Measurements from ENCODE around the gene FBN2. TPM values are rescaled to one million over a fixed set of nuclear protein-coding genes. Genes with fewer than 3 reads are reported as not detected.

Gene FBN2
- total RNA-seq, 2 experiments from 2014 or later = not detected

GRCh38 chr5:128493657-128494329, 44.3 kb downstream of the FBN2 start:
- DNase-seq (no peak), ATAC-seq (no peak)
- no peaks in the 10 kb centered on the region for H3K27me3 Mint-ChIP-seq (ENCODE audit: low read depth)
- no peaks in the 10 kb centered on the region for H3K9me3 Mint-ChIP-seq (ENCODE audit: insufficient read depth)
- no peak overlapping the region for H3K27ac Mint-ChIP-seq
- no peak overlapping the region for H3K4me3 Mint-ChIP-seq
- no peaks in the 10 kb centered on the region for H3K36me3 Mint-ChIP-seq (ENCODE audit: low read depth)
- H3K4me1 Mint-ChIP-seq (ENCODE audit: low read depth) = no peaks in the 10 kb centered on the region
- ChIA-PET POLR2A (no interaction called here), CTCF (no interaction called here)

GRCh38 chr5:128491291-128491690, 46.8 kb downstream of the FBN2 start:
- Mint-ChIP-seq H3K4me1 (ENCODE audit: low read depth) (no peaks in the 10 kb centered on the region), H3K27ac (no peak overlapping the region), H3K9me3 (ENCODE audit: insufficient read depth) (no peaks in the 10 kb centered on the region), H3K36me3 (ENCODE audit: low read depth) (no peaks in the 10 kb centered on the region), H3K4me3 (no peak overlapping the region), H3K27me3 (ENCODE audit: low read depth) (no peaks in the 10 kb centered on the region)
- ATAC-seq (no peak), DNase-seq (no peak)
- CTCF ChIA-PET = no interaction called here
- POLR2A ChIA-PET = no interaction called here

GRCh38 chr5:128490761-128491160, 47.3 kb downstream of the FBN2 start:
- ATAC-seq (no peak), DNase-seq (no peak)
- CTCF ChIA-PET = no interaction called here
- Mint-ChIP-seq H3K4me3 (no peak overlapping the region), H3K9me3 (ENCODE audit: insufficient read depth) (no peaks in the 10 kb centered on the region), H3K36me3 (ENCODE audit: low read depth) (no peaks in the 10 kb centered on the region), H3K27me3 (ENCODE audit: low read depth) (no peaks in the 10 kb centered on the region), H3K4me1 (ENCODE audit: low read depth) (no peaks in the 10 kb centered on the region), H3K27ac (no peak overlapping the region)
- POLR2A ChIA-PET = no interaction called here

GRCh38 chr5:128487041-128487440, 51.0 kb downstream of the FBN2 start:
- Mint-ChIP-seq H3K36me3 (ENCODE audit: low read depth) (no peaks in the 10 kb centered on the region), H3K9me3 (ENCODE audit: insufficient read depth) (no peaks in the 10 kb centered on the region), H3K4me3 (no peak overlapping the region), H3K27ac (no peak overlapping the region), H3K4me1 (ENCODE audit: low read depth) (no peaks in the 10 kb centered on the region), H3K27me3 (ENCODE audit: low read depth) (no peaks in the 10 kb centered on the region)
- ATAC-seq (no peak), DNase-seq (no peak)
- ChIA-PET CTCF (no interaction called here), POLR2A (no interaction called here)

- Mint-ChIP-seq H3K4me3 (no peak overlapping the region), H3K27ac (no peak overlapping the region), H3K9me3 (ENCODE audit: insufficient read depth) (no peaks in the 10 kb centered on the region), H3K4me1 (ENCODE audit: low read depth) (no peaks in the 10 kb centered on the region), H3K36me3 (ENCODE audit: low read depth) (no peaks in the 10 kb centered on the region), H3K27me3 (ENCODE audit: low read depth) (no peaks in the 10 kb centered on the region)
- CTCF ChIA-PET = no interaction called here
- ATAC-seq (no peak), DNase-seq (no peak)
- POLR2A ChIA-PET = no interaction called here
Measured at GRCh38 chr5:128483738-128484137, 54.3 kb downstream of the FBN2 start.

- Mint-ChIP-seq H3K4me3 (no peak overlapping the region), H3K36me3 (ENCODE audit: low read depth) (no peaks in the 10 kb centered on the region), H3K27ac (no peak overlapping the region), H3K9me3 (ENCODE audit: insufficient read depth) (no peaks in the 10 kb centered on the region), H3K27me3 (ENCODE audit: low read depth) (no peaks in the 10 kb centered on the region), H3K4me1 (ENCODE audit: low read depth) (no peaks in the 10 kb centered on the region)
- POLR2A ChIA-PET = no interaction called here
- CTCF ChIA-PET = no interaction called here
- DNase-seq (no peak), ATAC-seq (no peak)
Measured at GRCh38 chr5:128480906-128481633, 57.0 kb downstream of the FBN2 start.

- H3K4me3 Mint-ChIP-seq = no peak overlapping the region
- ATAC-seq (no peak), DNase-seq (no peak)
- no peaks in the 10 kb centered on the region for H3K9me3 Mint-ChIP-seq (ENCODE audit: insufficient read depth)
- H3K27me3 Mint-ChIP-seq (ENCODE audit: low read depth) = no peaks in the 10 kb centered on the region
- ChIA-PET POLR2A (no interaction called here), CTCF (no interaction called here)
- H3K36me3 Mint-ChIP-seq (ENCODE audit: low read depth) = no peaks in the 10 kb centered on the region
- H3K27ac Mint-ChIP-seq = no peak overlapping the region
- no peaks in the 10 kb centered on the region for H3K4me1 Mint-ChIP-seq (ENCODE audit: low read depth)
Measured at GRCh38 chr5:128480158-128480557, 57.9 kb downstream of the FBN2 start.

GRCh38 chr5:128478386-128479368, 59.4 kb downstream of the FBN2 start:
- no peak overlapping the region for H3K27ac Mint-ChIP-seq
- ATAC-seq = no peak
- ChIA-PET CTCF (no interaction called here), POLR2A (no interaction called here)
- no peaks in the 10 kb centered on the region for H3K27me3 Mint-ChIP-seq (ENCODE audit: low read depth)
- no peak for DNase-seq
- no peaks in the 10 kb centered on the region for H3K36me3 Mint-ChIP-seq (ENCODE audit: low read depth)
- no peaks in the 10 kb centered on the region for H3K4me1 Mint-ChIP-seq (ENCODE audit: low read depth)
- no peaks in the 10 kb centered on the region for H3K9me3 Mint-ChIP-seq (ENCODE audit: insufficient read depth)
- no peak overlapping the region for H3K4me3 Mint-ChIP-seq

- POLR2A ChIA-PET = no interaction called here
Measured at GRCh38 chr5:128477944-128478343, 60.1 kb downstream of the FBN2 start.

GRCh38 chr5:128475693-128476092, 62.4 kb downstream of the FBN2 start:
- Mint-ChIP-seq H3K9me3 (ENCODE audit: insufficient read depth) (no peaks in the 10 kb centered on the region), H3K36me3 (ENCODE audit: low read depth) (no peaks in the 10 kb centered on the region), H3K27me3 (ENCODE audit: low read depth) (no peaks in the 10 kb centered on the region), H3K27ac (no peak overlapping the region), H3K4me3 (no peak overlapping the region), H3K4me1 (ENCODE audit: low read depth) (no peaks in the 10 kb centered on the region)
- CTCF ChIA-PET = no interaction called here
- DNase-seq (no peak), ATAC-seq (no peak)
- POLR2A ChIA-PET = no interaction called here

More at GRCh38 chr5:128477944-128478343, 60.1 kb downstream of the FBN2 start:
- H3K4me1 Mint-ChIP-seq (ENCODE audit: low read depth) = no peaks in the 10 kb centered on the region
- H3K36me3 Mint-ChIP-seq (ENCODE audit: low read depth) = no peaks in the 10 kb centered on the region
- H3K9me3 Mint-ChIP-seq (ENCODE audit: insufficient read depth) = no peaks in the 10 kb centered on the region
- H3K27me3 Mint-ChIP-seq (ENCODE audit: low read depth) = no peaks in the 10 kb centered on the region
- no peak for ATAC-seq
- H3K4me3 Mint-ChIP-seq = no peak overlapping the region
- H3K27ac Mint-ChIP-seq = no peak overlapping the region
- CTCF ChIA-PET = no interaction called here
- DNase-seq = no peak

GRCh38 chr5:128472919-128473318, 65.1 kb downstream of the FBN2 start:
- ChIA-PET CTCF (no interaction called here), POLR2A (no interaction called here)
- ATAC-seq (no peak), DNase-seq (no peak)
- Mint-ChIP-seq H3K4me3 (no peak overlapping the region), H3K27ac (no peak overlapping the region), H3K36me3 (ENCODE audit: low read depth) (no peaks in the 10 kb centered on the region), H3K27me3 (ENCODE audit: low read depth) (no peaks in the 10 kb centered on the region), H3K4me1 (ENCODE audit: low read depth) (no peaks in the 10 kb centered on the region), H3K9me3 (ENCODE audit: insufficient read depth) (no peaks in the 10 kb centered on the region)

GRCh38 chr5:128472036-128472435, 66.0 kb downstream of the FBN2 start:
- Mint-ChIP-seq H3K36me3 (ENCODE audit: low read depth) (no peaks in the 10 kb centered on the region), H3K27me3 (ENCODE audit: low read depth) (no peaks in the 10 kb centered on the region), H3K4me1 (ENCODE audit: low read depth) (no peaks in the 10 kb centered on the region), H3K27ac (no peak overlapping the region), H3K9me3 (ENCODE audit: insufficient read depth) (no peaks in the 10 kb centered on the region), H3K4me3 (no peak overlapping the region)
- POLR2A ChIA-PET = no interaction called here
- ATAC-seq (no peak), DNase-seq (no peak)
- CTCF ChIA-PET = no interaction called here
